HepG2 (cell line): Measurements from ENCODE around the gene PIM3. TPM values are rescaled to one million over a fixed set of nuclear protein-coding genes. Genes with fewer than 3 reads are reported as not detected.
A peak's percentile ranks its signal among the peaks of the same experiment; 100 is the strongest.

Source experiments
- ATAC-seq: fragments of 200-7000 bp; cut with Tn5 transposase; 3 replicates; pipeline ENCODE4 v1.9.1; 2020; ENCODE audit warnings: mild to moderate bottlenecking, moderate library complexity
- BruUV-seq: library from RNA; stranded (reverse); fragments of 400-500 nt; replicated peaks from 2 replicates; lab custom pipeline; 2021; lab: Mats Ljungman, UMichigan
- CTCF ChIA-PET: fragments of 300-600 bp; formaldehyde crosslinking; extraction: SDS; loops from one replicate; lab custom pipeline; 2021; ENCODE audit warnings: low total read pairs, inconsistent platforms, low intra/inter-chr PET ratio; lab: Yijun Ruan, JAX
- POLR2A ChIA-PET: fragments of 350-600 bp; sonication (Branson Sonifier 250); formaldehyde crosslinking; loops from one replicate; lab custom pipeline; 2020; ENCODE audit warnings: antibody characterized with exemption, inconsistent platforms; lab: Yijun Ruan, JAX
- DNase-seq: peaks from one replicate; pipeline ENCODE4 v3.0.0-alpha.2; 2015; ENCODE audit warnings: low spot score
- FAIRE-seq: peaks from 3 replicates; lab custom pipeline; 2011; peaks lifted over from hg19 to GRCh38; lab: Jason Lieb, UNC
- H2AFZ ChIP-seq: one replicate; pipeline ENCODE4 v1.6.1; 2011; ENCODE audit warnings: low read length, inconsistent platforms
- H3K27ac ChIP-seq: fragments of 300-600 bp; 3 replicates; pipeline ENCODE4 v1.8.0; 2011; ENCODE audit warnings: mixed run types, mild to moderate bottlenecking, mixed read lengths, low read length, inconsistent platforms; ENCODE audit not compliant: insufficient read depth; ENCODE audit errors: extremely low read length
- H3K27me3 ChIP-seq, 2 experiments: fragments of 200-600 bp in 1 of 2; 2 replicates in 1 of 2; 3 replicates in 1 of 2; pipeline versions ENCODE4 v1.6.0 to v1.8.0; 2011; ENCODE audit warnings: low read length in 2 of 2, mild to moderate bottlenecking in 2 of 2, moderate library complexity in 2 of 2, inconsistent platforms in 1 of 2; ENCODE audit not compliant: insufficient read depth in 2 of 2, control insufficient read depth in 1 of 2
- H3K36me3 ChIP-seq, 2 experiments: fragments of 200-600 bp in 1 of 2; replicated peaks in 1 of 2; 2 replicates in 1 of 2; 3 replicates in 1 of 2; pipeline versions ENCODE4 v1.5.1 to v1.8.0; 2011; ENCODE audit warnings: low read length in 2 of 2, inconsistent platforms in 1 of 2; ENCODE audit not compliant: insufficient read depth in 2 of 2, control insufficient read depth in 1 of 2
- H3K4me1 ChIP-seq: 2 replicates; pipeline ENCODE4 v1.5.1; 2012; ENCODE audit warnings: low read length, inconsistent platforms; ENCODE audit not compliant: insufficient read depth
- H3K4me2 ChIP-seq: 2 replicates; pipeline ENCODE4 v1.6.0; 2011; ENCODE audit warnings: low read depth, low read length, inconsistent platforms
- H3K4me3 ChIP-seq, 3 experiments: fragments of 200-600 bp in 1 of 3; sonication (generic), shearing (Covaris generic) in 1 of 3; replicated peaks in 1 of 3; 2 replicates each; pipeline ENCODE4 v1.5.1; 2011 to 2016; ENCODE audit warnings: low read length in 3 of 3, inconsistent platforms in 2 of 3, low read depth in 2 of 3, mild to moderate bottlenecking in 2 of 3, control low read depth in 1 of 3, mixed read lengths in 1 of 3; ENCODE audit not compliant: insufficient read depth in 1 of 3
- H3K79me2 ChIP-seq: one replicate; pipeline ENCODE4 v1.6.1; 2011; ENCODE audit warnings: low read length, inconsistent platforms; ENCODE audit not compliant: insufficient read depth
- H3K9ac ChIP-seq: 2 replicates; pipeline ENCODE4 v1.6.0; 2011; ENCODE audit warnings: mild to moderate bottlenecking, low read depth, low read length, inconsistent platforms; ENCODE audit not compliant: insufficient read depth
- H3K9me3 ChIP-seq: 2 replicates; pipeline ENCODE4 v1.5.1; 2012; ENCODE audit warnings: mild to moderate bottlenecking, low read length
- H4K20me1 ChIP-seq: 2 replicates; pipeline ENCODE4 v1.6.0; 2011; ENCODE audit warnings: inconsistent platforms, mild to moderate bottlenecking, low read length, moderate library complexity; ENCODE audit not compliant: insufficient read depth
- CENPT ChIP-seq: sonication (generic); formaldehyde crosslinking; IDR thresholded peaks from 2 replicates; pipeline ENCODE4 v1.8.0; 2022; ENCODE audit warnings: low read depth, mild to moderate bottlenecking, moderate library complexity, missing genetic modification reagents
- GABPB1 ChIP-seq: IDR thresholded peaks from 2 replicates; pipeline ENCODE4 v1.6.1; 2016; ENCODE audit warnings: mild to moderate bottlenecking, missing genetic modification reagents, moderate library complexity, missing compliant biosample characterization
- GTF3A ChIP-seq: sonication (generic); formaldehyde crosslinking; conservative IDR thresholded peaks from 2 replicates; pipeline ENCODE4 v1.4.0; 2020; ENCODE audit warnings: mild to moderate bottlenecking, missing genetic modification reagents
- HOXA5 ChIP-seq: sonication (generic); formaldehyde crosslinking; IDR thresholded peaks from 2 replicates; pipeline ENCODE4 v1.4.0; 2020; ENCODE audit warnings: missing genetic modification reagents
- LCORL ChIP-seq, 2 experiments: fragments of 450-650 bp in 1 of 2; sonication (generic) in 1 of 2; formaldehyde crosslinking in 1 of 2; IDR thresholded peaks; 2 replicates each; pipeline versions ENCODE4 v1.5.0 to v1.6.1; 2017 to 2020; ENCODE audit warnings: antibody characterized with exemption in 1 of 2, missing genetic modification reagents in 1 of 2
- SRSF1 ChIP-seq: fragments of 200-400 bp; formaldehyde crosslinking; optimal IDR thresholded peaks from 2 replicates; pipeline ENCODE3; 2017; ENCODE audit warnings: mild to moderate bottlenecking, low read depth, low read length, moderate library complexity
- ZMAT3 ChIP-seq: sonication (generic); formaldehyde crosslinking; conservative IDR thresholded peaks from 2 replicates; pipeline ENCODE4 v1.7.0; 2021; ENCODE audit warnings: missing genetic modification reagents
- ZNF101 ChIP-seq: sonication (generic); formaldehyde crosslinking; IDR thresholded peaks from 2 replicates; pipeline ENCODE4 v1.4.0; 2020; ENCODE audit warnings: mild to moderate bottlenecking, low read depth, missing genetic modification reagents, borderline replicate concordance
- ZNF326 ChIP-seq: sonication (generic); formaldehyde crosslinking; IDR thresholded peaks from 2 replicates; pipeline ENCODE4 v1.4.0; 2020; ENCODE audit warnings: missing genetic modification reagents, borderline replicate concordance
- ZNF605 ChIP-seq: sonication (generic); formaldehyde crosslinking; IDR thresholded peaks from 2 replicates; pipeline ENCODE4 v1.8.0; 2022; ENCODE audit warnings: mild to moderate bottlenecking, missing genetic modification reagents
- ZNF709 ChIP-seq: sonication (generic); formaldehyde crosslinking; IDR thresholded peaks from 2 replicates; pipeline ENCODE4 v1.5.0; 2020; ENCODE audit warnings: mild to moderate bottlenecking, missing genetic modification reagents
- ZNF772 ChIP-seq: sonication (generic); formaldehyde crosslinking; IDR thresholded peaks from 2 replicates; pipeline ENCODE4 v1.5.0; 2020; ENCODE audit warnings: mild to moderate bottlenecking, missing genetic modification reagents
- WGBS: methylation state at CpG from one replicate; pipeline ENCODE4 v1.1.6; 2017; ENCODE audit warnings: low lambda C conversion rate; 5-methylcytosine and 5-hydroxymethylcytosine counted together
- in situ Hi-C: cut with HindIII; loops from 2 replicates; pipeline ENCODE4 v1.10.0; 2017; ENCODE audit warnings: low pct_unique_long_range_greater_than_20kb; ENCODE audit not compliant: extremely low pct_ligation_motif_present
- intact Hi-C: fragments of 100-400 bp; cut with micrococcal nuclease; formaldehyde crosslinking; loops from one replicate; pipeline ENCODE4 v1.10.0; 2022; ENCODE audit not compliant: unreplicated experiment
- polyA plus RNA-seq, 8 experiments: library from polyadenylated mRNA; depleted of rRNA in 3 of 8; stranded (reverse) in 7 of 8; unstranded in 1 of 8; fragments of >200 nt; fragmentation: Illumina TruSeq in 4 of 8; extraction: Trizol in 4 of 8; gene quantifications; 2 replicates each; pipeline versions ENCODE4 v1.2.1 to v1.2.3, GENCODE V29; 2011 to 2016; ENCODE audit warnings: low read depth in 4 of 8, missing spikeins in 1 of 8, mixed read lengths in 1 of 8; ENCODE audit not compliant: insufficient read depth in 1 of 8
- total RNA-seq, 5 experiments: library from RNA; depleted of rRNA; stranded (reverse); fragments of >200 nt; fragmentation: Illumina TruSeq; extraction: Trizol; gene quantifications; 2 replicates each; pipeline ENCODE4 v1.2.3, GENCODE V29; 2016; ENCODE audit warnings: low read depth in 1 of 5
- TF ChIP-seq, protein P1 (sequence below): sonication (generic); formaldehyde crosslinking; IDR thresholded peaks from 2 replicates; pipeline ENCODE4 v1.8.0; 2022; ENCODE audit warnings: missing genetic modification reagents, mild to moderate bottlenecking, inconsistent platforms, borderline replicate concordance
- TF ChIP-seq, protein P2 (sequence below): sonication (generic); formaldehyde crosslinking; IDR thresholded peaks from 2 replicates; pipeline ENCODE4 v1.5.0; 2020; ENCODE audit warnings: mild to moderate bottlenecking, missing genetic modification reagents, moderate library complexity
- TF ChIP-seq, protein P3 (sequence below): IDR thresholded peaks from 2 replicates; pipeline ENCODE4 v1.4.0; 2020; ENCODE audit warnings: mild to moderate bottlenecking, missing genetic modification reagents
- TF ChIP-seq, protein P4 (sequence below): IDR thresholded peaks from 2 replicates; pipeline ENCODE4 v1.6.1; 2018; ENCODE audit warnings: missing genetic modification reagents

PIM3 gene
- total and polyA plus RNA-seq, 2 of the 13 experiments (the other 11 are each of a cell fraction or from before 2014, with no cell fraction given) = 21.6 to 31.2 TPM

DNA sequence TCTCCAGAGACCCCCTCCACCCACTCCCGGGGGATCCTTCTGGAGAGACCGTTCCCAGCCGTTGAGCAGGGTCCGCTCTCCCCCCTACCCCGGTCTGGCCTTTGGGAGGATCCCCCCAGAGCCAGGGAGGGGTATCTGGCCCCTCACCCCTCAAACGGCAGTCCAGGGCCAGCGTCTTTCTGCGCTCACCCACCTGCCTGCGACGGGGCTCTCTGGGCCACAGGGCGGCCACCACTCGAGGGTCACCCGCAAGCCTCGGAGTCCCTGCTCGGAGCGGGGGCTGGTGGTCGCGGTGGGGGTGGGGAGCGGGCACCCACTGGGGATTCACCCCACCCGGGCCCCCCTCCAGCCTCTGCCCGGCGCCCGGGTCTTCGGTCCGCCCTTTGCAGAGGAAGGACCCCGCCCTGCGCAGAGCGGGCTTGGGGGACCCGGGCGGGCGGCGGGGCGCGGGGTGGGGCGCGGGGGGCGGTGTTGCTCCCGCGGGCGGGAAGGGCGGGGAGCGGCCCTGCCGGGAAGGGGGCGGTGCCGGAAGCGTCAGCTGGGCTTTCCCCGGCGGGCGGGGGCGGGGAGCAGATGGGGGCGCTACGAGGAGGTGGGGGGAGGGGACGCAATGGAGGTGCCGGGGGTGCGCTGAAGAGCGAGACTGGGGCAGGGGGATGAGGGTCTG is 25.5 kb upstream of the PIM3 start:
- Histone ChIP-seq H3K36me3 (no peaks in the 10 kb centered on the region), H3K27ac (no peak overlapping the region), H3K4me3 (peak overlapping the region in 2 of 3 experiments; percentile 38 to 65; a peak in 4 of 6 replicates), H3K9me3 (no peaks in the 10 kb centered on the region), H2AFZ (no peak overlapping the region), H3K79me2 (no peaks in the 10 kb centered on the region), H3K4me1 (peaks cover 83% of the 10 kb centered on the region), H3K9ac (peak overlapping the region; percentile 65; the same call in 1 of the 2 replicates), H3K27me3 (peaks cover 0 to 6% of the 10 kb centered on the region in 2 experiments; a peak in 4 of 5 replicates), H3K4me2 (peak overlapping the region; percentile 76), H4K20me1 (no peaks in the 10 kb centered on the region)
- intact Hi-C loops (loop anchor here (5.0 kb wide), 1 partner anchor 32 kb away; no protein-coding TSS in a partner anchor), in situ Hi-C loops (loop anchor here (5.0 kb wide), 3 partner anchors 32 to 97 kb away; no protein-coding TSS in a partner anchor)
- no peak for DNase-seq
- 20% methylated on average over 20 of the region's 56 CpGs for WGBS
- no TSS peak for BruUV-seq
- CTCF ChIA-PET = no interaction called here
- POLR2A ChIA-PET = interaction anchor here (0.6 to 10.5 kb wide), 4 partner anchors 17 to 175 kb away, joined by 3 to 283 read pairs (median 63); partner anchors contain the start of gene PIM3
- no peak for ATAC-seq
- FAIRE-seq = no peak
- TF ChIP-seq, protein P1, sequence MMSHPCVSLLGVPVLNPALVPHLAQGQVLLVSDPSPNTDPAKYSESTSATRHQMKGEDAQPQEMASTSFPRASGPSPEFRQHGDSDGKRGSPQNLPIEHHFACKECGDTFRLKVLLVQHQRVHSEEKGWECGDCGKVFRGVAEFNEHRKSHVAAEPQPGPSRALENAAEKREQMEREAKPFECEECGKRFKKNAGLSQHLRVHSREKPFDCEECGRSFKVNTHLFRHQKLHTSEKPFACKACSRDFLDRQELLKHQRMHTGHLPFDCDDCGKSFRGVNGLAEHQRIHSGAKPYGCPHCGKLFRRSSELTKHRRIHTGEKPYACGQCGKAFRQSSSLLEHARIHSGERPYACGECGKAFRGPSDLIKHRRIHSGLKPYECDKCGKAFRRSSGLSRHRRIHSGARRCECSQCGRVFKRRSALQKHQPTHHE (CRISPR knock-in tag) = no peak
- TF ChIP-seq SRSF1 (peak; percentile 34), ZNF101 (CRISPR knock-in tag) (no peak), ZMAT3 (no peak), ZNF772 (CRISPR knock-in tag) (no peak), ZNF605 (CRISPR knock-in tag) (no peak), LCORL (IDR thresholded peaks at IDR 0.05) (no peak), LCORL (CRISPR knock-in tag; IDR thresholded peaks at IDR 0.05) (no peak), HOXA5 (CRISPR knock-in tag) (no peak), ZNF326 (CRISPR knock-in tag) (no peak), GTF3A (CRISPR knock-in tag) (no peak), CENPT (CRISPR knock-in tag) (no peak), ZNF709 (CRISPR knock-in tag) (no peak), GABPB1 (CRISPR knock-in tag) (no peak)
- TF ChIP-seq, protein P2, sequence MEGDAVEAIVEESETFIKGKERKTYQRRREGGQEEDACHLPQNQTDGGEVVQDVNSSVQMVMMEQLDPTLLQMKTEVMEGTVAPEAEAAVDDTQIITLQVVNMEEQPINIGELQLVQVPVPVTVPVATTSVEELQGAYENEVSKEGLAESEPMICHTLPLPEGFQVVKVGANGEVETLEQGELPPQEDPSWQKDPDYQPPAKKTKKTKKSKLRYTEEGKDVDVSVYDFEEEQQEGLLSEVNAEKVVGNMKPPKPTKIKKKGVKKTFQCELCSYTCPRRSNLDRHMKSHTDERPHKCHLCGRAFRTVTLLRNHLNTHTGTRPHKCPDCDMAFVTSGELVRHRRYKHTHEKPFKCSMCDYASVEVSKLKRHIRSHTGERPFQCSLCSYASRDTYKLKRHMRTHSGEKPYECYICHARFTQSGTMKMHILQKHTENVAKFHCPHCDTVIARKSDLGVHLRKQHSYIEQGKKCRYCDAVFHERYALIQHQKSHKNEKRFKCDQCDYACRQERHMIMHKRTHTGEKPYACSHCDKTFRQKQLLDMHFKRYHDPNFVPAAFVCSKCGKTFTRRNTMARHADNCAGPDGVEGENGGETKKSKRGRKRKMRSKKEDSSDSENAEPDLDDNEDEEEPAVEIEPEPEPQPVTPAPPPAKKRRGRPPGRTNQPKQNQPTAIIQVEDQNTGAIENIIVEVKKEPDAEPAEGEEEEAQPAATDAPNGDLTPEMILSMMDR (CRISPR knock-in tag) = no peak
- TF ChIP-seq, protein P3, sequence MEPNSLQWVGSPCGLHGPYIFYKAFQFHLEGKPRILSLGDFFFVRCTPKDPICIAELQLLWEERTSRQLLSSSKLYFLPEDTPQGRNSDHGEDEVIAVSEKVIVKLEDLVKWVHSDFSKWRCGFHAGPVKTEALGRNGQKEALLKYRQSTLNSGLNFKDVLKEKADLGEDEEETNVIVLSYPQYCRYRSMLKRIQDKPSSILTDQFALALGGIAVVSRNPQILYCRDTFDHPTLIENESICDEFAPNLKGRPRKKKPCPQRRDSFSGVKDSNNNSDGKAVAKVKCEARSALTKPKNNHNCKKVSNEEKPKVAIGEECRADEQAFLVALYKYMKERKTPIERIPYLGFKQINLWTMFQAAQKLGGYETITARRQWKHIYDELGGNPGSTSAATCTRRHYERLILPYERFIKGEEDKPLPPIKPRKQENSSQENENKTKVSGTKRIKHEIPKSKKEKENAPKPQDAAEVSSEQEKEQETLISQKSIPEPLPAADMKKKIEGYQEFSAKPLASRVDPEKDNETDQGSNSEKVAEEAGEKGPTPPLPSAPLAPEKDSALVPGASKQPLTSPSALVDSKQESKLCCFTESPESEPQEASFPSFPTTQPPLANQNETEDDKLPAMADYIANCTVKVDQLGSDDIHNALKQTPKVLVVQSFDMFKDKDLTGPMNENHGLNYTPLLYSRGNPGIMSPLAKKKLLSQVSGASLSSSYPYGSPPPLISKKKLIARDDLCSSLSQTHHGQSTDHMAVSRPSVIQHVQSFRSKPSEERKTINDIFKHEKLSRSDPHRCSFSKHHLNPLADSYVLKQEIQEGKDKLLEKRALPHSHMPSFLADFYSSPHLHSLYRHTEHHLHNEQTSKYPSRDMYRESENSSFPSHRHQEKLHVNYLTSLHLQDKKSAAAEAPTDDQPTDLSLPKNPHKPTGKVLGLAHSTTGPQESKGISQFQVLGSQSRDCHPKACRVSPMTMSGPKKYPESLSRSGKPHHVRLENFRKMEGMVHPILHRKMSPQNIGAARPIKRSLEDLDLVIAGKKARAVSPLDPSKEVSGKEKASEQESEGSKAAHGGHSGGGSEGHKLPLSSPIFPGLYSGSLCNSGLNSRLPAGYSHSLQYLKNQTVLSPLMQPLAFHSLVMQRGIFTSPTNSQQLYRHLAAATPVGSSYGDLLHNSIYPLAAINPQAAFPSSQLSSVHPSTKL = no peak
- TF ChIP-seq, protein P4, sequence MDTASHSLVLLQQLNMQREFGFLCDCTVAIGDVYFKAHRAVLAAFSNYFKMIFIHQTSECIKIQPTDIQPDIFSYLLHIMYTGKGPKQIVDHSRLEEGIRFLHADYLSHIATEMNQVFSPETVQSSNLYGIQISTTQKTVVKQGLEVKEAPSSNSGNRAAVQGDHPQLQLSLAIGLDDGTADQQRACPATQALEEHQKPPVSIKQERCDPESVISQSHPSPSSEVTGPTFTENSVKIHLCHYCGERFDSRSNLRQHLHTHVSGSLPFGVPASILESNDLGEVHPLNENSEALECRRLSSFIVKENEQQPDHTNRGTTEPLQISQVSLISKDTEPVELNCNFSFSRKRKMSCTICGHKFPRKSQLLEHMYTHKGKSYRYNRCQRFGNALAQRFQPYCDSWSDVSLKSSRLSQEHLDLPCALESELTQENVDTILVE (CRISPR knock-in tag) = no peak
